Activated T-cell treated with anti-CD3 and anti-CD28 coated beads, Interleukin-2, amount 50 U/mL, for 4 hours (primary cell): ENCODE results near the gene TMEM170B. TPM values are rescaled to one million over a fixed set of nuclear protein-coding genes. Genes with fewer than 3 reads are reported as not detected.

ENCODE experiments used
- ATAC-seq, 2 donors: fragments of 200-7000 bp; cut with Tn5 transposase; one replicate each; pipeline ENCODE4 v1.10.0; 2021
- DNase-seq: peaks from one replicate; pipeline ENCODE4 v3.0.0-alpha.2; 2020
- H3K27me3 Mint-ChIP-seq: one replicate; pipeline ENCODE4 v1.8.0; 2021; ENCODE audit warnings: low read depth, mixed read lengths
- H3K36me3 Mint-ChIP-seq: one replicate; pipeline ENCODE4 v1.8.0; 2022; ENCODE audit warnings: mixed read lengths; ENCODE audit not compliant: insufficient read depth
- H3K4me1 Mint-ChIP-seq: one replicate; pipeline ENCODE4 v1.8.0; 2021; ENCODE audit warnings: low read depth, mixed read lengths
- H3K4me3 Mint-ChIP-seq: one replicate; pipeline ENCODE4 v1.8.0; 2021; ENCODE audit warnings: mild to moderate bottlenecking, moderate library complexity, mixed read lengths
- H3K9me3 Mint-ChIP-seq: one replicate; pipeline ENCODE4 v1.8.0; 2021; ENCODE audit warnings: mixed read lengths
- total RNA-seq, 3 donors: library from RNA; stranded (reverse); gene quantifications; one replicate each; pipeline ENCODE4 v1.2.1, GENCODE V29; 2021

TMEM170B gene
- total RNA-seq, 3 donors from 2014 or later = 1.1 to 1.6 (median 1.2) TPM

DNA sequence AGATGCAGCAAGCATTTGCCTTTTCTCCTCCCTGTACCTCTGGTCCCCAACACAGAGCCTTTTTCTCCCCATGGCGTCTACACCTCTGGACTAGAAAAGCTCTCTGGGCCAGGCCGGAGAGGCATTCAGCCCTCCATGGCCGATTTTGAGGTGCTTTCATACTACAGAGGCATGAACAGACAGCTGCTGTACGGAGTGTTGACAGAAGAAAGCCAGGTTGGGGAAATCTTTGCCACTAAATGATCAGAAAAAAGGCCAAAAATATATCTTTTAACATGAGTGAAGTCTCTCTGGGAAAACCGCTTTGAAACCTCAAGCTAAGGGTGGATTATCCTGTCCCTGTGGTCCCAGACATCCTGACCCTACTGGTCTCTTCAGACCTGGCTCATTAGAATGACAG is 94.0 kb downstream of the TMEM170B start:
- Mint-ChIP-seq H3K4me3 (no peak overlapping the region), H3K36me3 (no peaks in the 10 kb centered on the region), H3K9me3 (no peaks in the 10 kb centered on the region), H3K4me1 (no peaks in the 10 kb centered on the region), H3K27me3 (peaks cover 11% of the 10 kb centered on the region)
- ATAC-seq (no peak), DNase-seq (no peak)

DNA sequence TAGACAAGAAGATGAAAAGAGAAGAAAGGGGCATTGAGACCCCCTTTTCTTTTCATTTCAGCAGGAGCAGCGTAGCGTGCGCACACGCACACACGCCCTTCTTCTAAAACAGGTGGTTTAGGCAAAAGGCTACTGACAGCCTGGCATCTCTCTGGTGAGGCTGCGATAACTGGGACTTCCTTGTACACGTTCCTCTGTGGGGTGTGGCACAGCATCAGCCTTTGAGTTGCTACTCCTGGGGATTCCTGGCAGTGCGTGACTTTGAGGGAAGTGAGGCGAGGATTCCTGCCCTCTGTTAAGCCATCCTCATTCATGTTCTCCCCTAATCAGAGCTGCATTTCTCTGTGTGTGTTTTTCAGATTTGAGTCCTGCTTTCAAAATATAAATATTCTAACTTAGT is 94.7 kb downstream of the TMEM170B start:
- DNase-seq (no peak), ATAC-seq (no peak)
- Mint-ChIP-seq H3K27me3 (peaks cover 11% of the 10 kb centered on the region), H3K4me1 (no peaks in the 10 kb centered on the region), H3K36me3 (no peaks in the 10 kb centered on the region), H3K9me3 (no peaks in the 10 kb centered on the region), H3K4me3 (no peak overlapping the region)

DNA sequence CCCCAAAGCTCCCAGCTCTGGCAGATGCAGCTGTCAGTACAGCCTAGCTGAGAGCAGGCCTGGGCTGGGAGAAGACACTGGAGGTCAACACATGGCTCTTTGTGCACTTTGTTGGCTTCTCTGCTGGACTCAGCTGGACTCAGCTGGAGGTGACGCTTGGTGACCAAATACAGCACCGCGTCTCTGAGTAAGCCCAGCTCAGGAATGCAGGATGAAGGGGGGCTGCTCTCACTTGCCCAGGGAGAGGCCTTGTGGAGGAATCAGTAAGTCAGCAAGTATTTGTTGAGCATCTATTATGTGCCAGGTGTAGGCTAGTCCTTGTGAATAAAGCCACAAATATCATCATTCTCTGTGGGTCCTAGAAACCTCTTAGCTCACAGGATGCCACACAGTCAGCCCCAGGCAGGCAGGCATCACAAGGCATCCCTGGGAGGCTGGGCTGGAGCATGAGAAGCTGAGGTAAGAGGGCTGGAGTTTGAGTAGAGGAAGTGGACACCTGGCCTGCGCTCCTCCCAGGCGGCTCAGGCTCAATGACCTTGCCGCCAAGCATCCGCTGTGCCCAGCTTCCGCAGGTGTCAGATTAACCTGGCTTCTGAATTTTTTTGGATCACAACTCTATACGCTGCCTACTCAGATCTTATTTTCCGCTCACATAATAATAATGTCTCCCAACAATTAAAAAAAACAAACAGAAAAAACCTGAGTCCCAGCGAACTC is 95.4 kb downstream of the TMEM170B start:
- Mint-ChIP-seq H3K27me3 (peaks cover 10% of the 10 kb centered on the region), H3K4me1 (no peaks in the 10 kb centered on the region), H3K9me3 (no peaks in the 10 kb centered on the region), H3K36me3 (no peaks in the 10 kb centered on the region), H3K4me3 (no peak overlapping the region)
- ATAC-seq (no peak), DNase-seq (no peak)

Other genes with a start within 250 kb of the TMEM170B start
- gene ADTRP, start 241.1 kb downstream of the TMEM170B start, total RNA-seq = 10 to 100 TPM; 11.6 to 16.6 (median 15.6) TPM